Panc1 (cell line): ENCODE measurements around the gene POU2F1. TPM values are rescaled to one million over a fixed set of nuclear protein-coding genes. Genes with fewer than 3 reads are reported as not detected.

Source experiments
- ATAC-seq: fragments of 200-7000 bp; cut with Tn5 transposase; 2 replicates; pipeline ENCODE4 v1.9.1; 2020; ENCODE audit warnings: mild to moderate bottlenecking, moderate library complexity
- BruUV-seq: library from RNA; stranded (reverse); fragments of 400-500 nt; replicated peaks from 2 replicates; lab custom pipeline; 2021; lab: Mats Ljungman, UMichigan
- CTCF ChIA-PET: fragments of 300-600 bp; sonication (Branson Sonifier 250); formaldehyde crosslinking; loops from one replicate; lab custom pipeline; 2022; ENCODE audit warnings: antibody characterized with exemption; lab: Charles Lee
- POLR2A ChIA-PET: fragments of 300-600 bp; sonication (Branson Sonifier 250); formaldehyde crosslinking; loops from one replicate; lab custom pipeline; 2022; ENCODE audit warnings: antibody characterized with exemption; lab: Charles Lee
- DNase-seq: peaks from one replicate; pipeline ENCODE4 v3.0.0-alpha.2; 2010; ENCODE audit warnings: low read depth, low spot score
- H3K27ac ChIP-seq: 2 replicates; pipeline ENCODE4 v1.5.1; 2011; ENCODE audit warnings: mild to moderate bottlenecking, low read length, inconsistent platforms
- H3K27me3 ChIP-seq: fragments of 200-500 bp; sonication (Bioruptor generic); 2 replicates; pipeline ENCODE4 v1.6.0; 2014; ENCODE audit warnings: low read length, inconsistent platforms; ENCODE audit not compliant: control insufficient read depth, insufficient read depth
- H3K36me3 ChIP-seq: fragments of 200-500 bp; sonication (Bioruptor generic); 2 replicates; pipeline ENCODE4 v1.5.1; 2014; ENCODE audit warnings: inconsistent platforms, mild to moderate bottlenecking, low read length, moderate library complexity; ENCODE audit not compliant: control insufficient read depth, insufficient read depth
- H3K4me1 ChIP-seq: 2 replicates; pipeline ENCODE4 v1.5.1; 2011; ENCODE audit warnings: inconsistent platforms, mild to moderate bottlenecking, low read length, moderate library complexity; ENCODE audit not compliant: control insufficient read depth, insufficient read depth
- H3K4me3 ChIP-seq, 2 experiments: 2 replicates each; pipeline ENCODE4 v1.5.1; 2011 to 2012; ENCODE audit warnings: low read depth in 2 of 2, low read length in 2 of 2, mild to moderate bottlenecking in 2 of 2, inconsistent platforms in 1 of 2, moderate library complexity in 1 of 2
- H3K9me3 ChIP-seq: fragments of 200-500 bp; sonication (Bioruptor generic); 2 replicates; pipeline ENCODE4 v1.5.1; 2014; ENCODE audit warnings: low read depth, mild to moderate bottlenecking, inconsistent platforms, low read length, moderate library complexity; ENCODE audit not compliant: control insufficient read depth, insufficient read depth
- POLR2AphosphoS5 ChIP-seq: IDR thresholded peaks from 2 replicates; pipeline ENCODE4 v1.6.1; 2012; ENCODE audit warnings: mild to moderate bottlenecking, low read depth, low read length, moderate library complexity
- SIN3A ChIP-seq: IDR thresholded peaks from 2 replicates; pipeline ENCODE4 v1.6.1; 2012; ENCODE audit warnings: low read depth, mild to moderate bottlenecking, low read length, moderate library complexity, borderline replicate concordance; ENCODE audit not compliant: insufficient read depth
- TCF7L2 ChIP-seq: IDR thresholded peaks from 2 replicates; pipeline ENCODE4 v1.6.1; 2011; ENCODE audit warnings: mild to moderate bottlenecking, low read depth, low read length, inconsistent platforms
- in situ Hi-C: cut with HindIII; loops from 2 replicates; pipeline ENCODE4 v1.10.0; 2016; ENCODE audit warnings: low sequenced_read_pairs, low pct_unique_long_range_greater_than_20kb
- intact Hi-C: fragments of 100-400 bp; cut with micrococcal nuclease; formaldehyde crosslinking; loops from one replicate; pipeline ENCODE4 v1.10.0; 2022; ENCODE audit not compliant: unreplicated experiment
- total RNA-seq: library from RNA; stranded (reverse); gene quantifications from one replicate; pipeline ENCODE4 v1.2.1, GENCODE V29; 2021; ENCODE audit not compliant: unreplicated experiment
- TF ChIP-seq, protein P1 (sequence below), 2 experiments: IDR thresholded peaks; 2 replicates each; pipeline ENCODE4 v1.6.1; 2011 to 2012; ENCODE audit warnings: low read depth in 2 of 2, control low read depth in 1 of 2, low read length in 1 of 2, mild to moderate bottlenecking in 1 of 2, moderate library complexity in 1 of 2; ENCODE audit not compliant: insufficient read depth in 1 of 2
- TF ChIP-seq, protein P2 (sequence below): fragments of 450-650 bp; IDR thresholded peaks from 2 replicates; pipeline ENCODE4 v1.5.1; 2017; ENCODE audit warnings: mild to moderate bottlenecking

POU2F1 gene
- total RNA-seq, 1 experiment from 2014 or later, result 17.1 TPM

DNA sequence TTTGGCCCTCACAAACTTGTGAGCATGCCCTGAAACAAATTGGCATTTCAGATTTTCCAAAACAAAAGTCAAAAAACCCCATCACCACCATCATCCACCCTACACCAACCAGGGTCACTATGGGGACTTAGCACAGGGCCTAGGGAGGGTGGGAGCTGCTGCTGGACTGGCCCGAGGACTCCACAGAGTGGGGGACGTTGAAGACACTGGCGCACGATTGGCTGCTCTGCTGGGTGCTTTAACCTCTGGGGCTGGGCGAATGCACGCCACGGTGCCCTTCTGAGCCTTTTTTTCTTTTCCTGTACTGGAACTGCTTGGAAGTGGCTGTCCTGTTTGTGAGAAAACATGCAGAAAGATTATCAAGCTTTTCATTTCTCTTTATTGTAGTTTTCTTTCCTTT, 204.8 kb downstream of the POU2F1 start:
- Histone ChIP-seq H3K27ac (no peak overlapping the region), H3K4me3 (no peak overlapping the region), H3K27me3 (no peaks in the 10 kb centered on the region), H3K36me3 (no peaks in the 10 kb centered on the region), H3K4me1 (no peaks in the 10 kb centered on the region), H3K9me3 (no peaks in the 10 kb centered on the region)
- TF ChIP-seq, protein P1, sequence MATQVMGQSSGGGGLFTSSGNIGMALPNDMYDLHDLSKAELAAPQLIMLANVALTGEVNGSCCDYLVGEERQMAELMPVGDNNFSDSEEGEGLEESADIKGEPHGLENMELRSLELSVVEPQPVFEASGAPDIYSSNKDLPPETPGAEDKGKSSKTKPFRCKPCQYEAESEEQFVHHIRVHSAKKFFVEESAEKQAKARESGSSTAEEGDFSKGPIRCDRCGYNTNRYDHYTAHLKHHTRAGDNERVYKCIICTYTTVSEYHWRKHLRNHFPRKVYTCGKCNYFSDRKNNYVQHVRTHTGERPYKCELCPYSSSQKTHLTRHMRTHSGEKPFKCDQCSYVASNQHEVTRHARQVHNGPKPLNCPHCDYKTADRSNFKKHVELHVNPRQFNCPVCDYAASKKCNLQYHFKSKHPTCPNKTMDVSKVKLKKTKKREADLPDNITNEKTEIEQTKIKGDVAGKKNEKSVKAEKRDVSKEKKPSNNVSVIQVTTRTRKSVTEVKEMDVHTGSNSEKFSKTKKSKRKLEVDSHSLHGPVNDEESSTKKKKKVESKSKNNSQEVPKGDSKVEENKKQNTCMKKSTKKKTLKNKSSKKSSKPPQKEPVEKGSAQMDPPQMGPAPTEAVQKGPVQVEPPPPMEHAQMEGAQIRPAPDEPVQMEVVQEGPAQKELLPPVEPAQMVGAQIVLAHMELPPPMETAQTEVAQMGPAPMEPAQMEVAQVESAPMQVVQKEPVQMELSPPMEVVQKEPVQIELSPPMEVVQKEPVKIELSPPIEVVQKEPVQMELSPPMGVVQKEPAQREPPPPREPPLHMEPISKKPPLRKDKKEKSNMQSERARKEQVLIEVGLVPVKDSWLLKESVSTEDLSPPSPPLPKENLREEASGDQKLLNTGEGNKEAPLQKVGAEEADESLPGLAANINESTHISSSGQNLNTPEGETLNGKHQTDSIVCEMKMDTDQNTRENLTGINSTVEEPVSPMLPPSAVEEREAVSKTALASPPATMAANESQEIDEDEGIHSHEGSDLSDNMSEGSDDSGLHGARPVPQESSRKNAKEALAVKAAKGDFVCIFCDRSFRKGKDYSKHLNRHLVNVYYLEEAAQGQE (IDR thresholded peaks at IDR 0.05; ENCODE audit: insufficient read depth in 1 of 2, low read depth in 2 of 2, low read length in 1 of 2), result no peak
- no TSS peak for BruUV-seq
- ChIA-PET POLR2A (interaction anchor here (0.5 kb wide), 1 partner anchor 243 kb away, joined by 3 read pairs; no protein-coding TSS in a partner anchor), CTCF (no interaction called here)
- ATAC-seq, result no peak
- intact Hi-C loops, result no loop called here
- DNase-seq, result no peak
- in situ Hi-C loops, result no loop called here

DNA sequence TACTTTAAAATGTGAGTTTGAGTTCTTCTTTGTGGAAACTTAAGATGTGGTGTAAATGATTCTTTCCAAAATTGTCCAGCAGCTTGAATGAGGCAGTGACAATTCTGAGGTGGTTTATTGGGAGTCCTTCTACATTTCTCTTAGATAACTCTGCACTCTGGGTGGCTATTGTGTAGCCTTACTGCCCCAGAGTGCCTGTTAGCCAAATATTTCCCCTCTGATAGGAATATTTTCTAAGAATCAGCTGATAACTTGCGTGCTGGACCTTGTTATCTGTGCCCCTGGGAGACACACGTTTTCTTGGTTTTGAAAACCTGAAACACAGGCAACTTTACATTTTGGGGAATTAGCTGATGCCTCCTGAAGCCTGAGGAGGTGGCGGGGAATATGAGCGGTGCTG, 206.0 kb downstream of the POU2F1 start:
- Histone ChIP-seq H3K9me3 (no peaks in the 10 kb centered on the region), H3K36me3 (no peaks in the 10 kb centered on the region), H3K27ac (no peak overlapping the region), H3K27me3 (no peaks in the 10 kb centered on the region), H3K4me3 (no peak overlapping the region), H3K4me1 (no peaks in the 10 kb centered on the region)
- DNase-seq (no peak), ATAC-seq (no peak)
- TF ChIP-seq SIN3A, result no peak
- TF ChIP-seq, protein P1 (IDR thresholded peaks at IDR 0.05; ENCODE audit: insufficient read depth in 1 of 2, low read depth in 2 of 2, low read length in 1 of 2), result no peak
- TF ChIP-seq TCF7L2, result no peak
- no peak for TF ChIP-seq POLR2AphosphoS5
- TF ChIP-seq, protein P2, sequence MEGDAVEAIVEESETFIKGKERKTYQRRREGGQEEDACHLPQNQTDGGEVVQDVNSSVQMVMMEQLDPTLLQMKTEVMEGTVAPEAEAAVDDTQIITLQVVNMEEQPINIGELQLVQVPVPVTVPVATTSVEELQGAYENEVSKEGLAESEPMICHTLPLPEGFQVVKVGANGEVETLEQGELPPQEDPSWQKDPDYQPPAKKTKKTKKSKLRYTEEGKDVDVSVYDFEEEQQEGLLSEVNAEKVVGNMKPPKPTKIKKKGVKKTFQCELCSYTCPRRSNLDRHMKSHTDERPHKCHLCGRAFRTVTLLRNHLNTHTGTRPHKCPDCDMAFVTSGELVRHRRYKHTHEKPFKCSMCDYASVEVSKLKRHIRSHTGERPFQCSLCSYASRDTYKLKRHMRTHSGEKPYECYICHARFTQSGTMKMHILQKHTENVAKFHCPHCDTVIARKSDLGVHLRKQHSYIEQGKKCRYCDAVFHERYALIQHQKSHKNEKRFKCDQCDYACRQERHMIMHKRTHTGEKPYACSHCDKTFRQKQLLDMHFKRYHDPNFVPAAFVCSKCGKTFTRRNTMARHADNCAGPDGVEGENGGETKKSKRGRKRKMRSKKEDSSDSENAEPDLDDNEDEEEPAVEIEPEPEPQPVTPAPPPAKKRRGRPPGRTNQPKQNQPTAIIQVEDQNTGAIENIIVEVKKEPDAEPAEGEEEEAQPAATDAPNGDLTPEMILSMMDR, result no peak
- in situ Hi-C loops (no loop called here), intact Hi-C loops (no loop called here)
- no TSS peak for BruUV-seq
- POLR2A ChIA-PET, result no interaction called here
- CTCF ChIA-PET, result no interaction called here
